Activated CD8-positive, alpha-beta T cell treated with anti-CD3 and anti-CD28 coated beads for 36 hours (primary cell): Measurements from ENCODE around the gene TMEM74B. TPM values are rescaled to one million over a fixed set of nuclear protein-coding genes. Genes with fewer than 3 reads are reported as not detected.
A peak's percentile ranks its signal among the peaks of the same experiment; 100 is the strongest.

Source experiments
- ATAC-seq: fragments of 200-7000 bp; cut with Tn5 transposase; one replicate; pipeline ENCODE4 v1.10.0; 2021; ENCODE audit warnings: mild to moderate bottlenecking, moderate library complexity
- CTCF ChIA-PET: fragments of 350-600 bp; sonication (Branson Sonifier 250); formaldehyde crosslinking; loops from one replicate; lab custom pipeline; 2021; ENCODE audit warnings: antibody characterized with exemption; lab: Charles Lee
- POLR2A ChIA-PET: fragments of 350-600 bp; sonication (Branson Sonifier 250); formaldehyde crosslinking; loops from one replicate; lab custom pipeline; 2021; ENCODE audit warnings: antibody characterized with exemption; lab: Charles Lee
- DNase-seq: peaks from one replicate; pipeline ENCODE4 v3.0.0-alpha.2; 2020
- H3K27ac Mint-ChIP-seq: one replicate; pipeline ENCODE4 v1.8.0; 2021; ENCODE audit warnings: mild to moderate bottlenecking, mixed read lengths
- H3K27me3 Mint-ChIP-seq: one replicate; pipeline ENCODE4 v1.8.0; 2021; ENCODE audit warnings: mixed read lengths
- H3K36me3 Mint-ChIP-seq: one replicate; pipeline ENCODE4 v1.8.0; 2021; ENCODE audit warnings: low read depth, mixed read lengths
- H3K4me1 Mint-ChIP-seq: one replicate; pipeline ENCODE4 v1.8.0; 2021; ENCODE audit warnings: low read depth, mixed read lengths
- H3K4me3 Mint-ChIP-seq: one replicate; pipeline ENCODE4 v1.8.0; 2021; ENCODE audit warnings: mild to moderate bottlenecking, moderate library complexity, mixed read lengths
- H3K9me3 Mint-ChIP-seq: one replicate; pipeline ENCODE4 v1.8.0; 2021; ENCODE audit warnings: mixed read lengths
- intact Hi-C: fragments of 100-400 bp; cut with micrococcal nuclease; formaldehyde crosslinking; loops from one replicate; pipeline ENCODE4 v1.10.0; 2022
- total RNA-seq, 2 experiments: library from RNA; stranded (reverse); gene quantifications; one replicate each; pipeline ENCODE4 v1.2.3, GENCODE V29; 2021
- TF ChIP-seq, protein P1 (sequence below): fragments of 200-600 bp; IDR thresholded peaks from one replicate; pipeline ENCODE4 v1.8.0; 2022; ENCODE audit warnings: antibody characterized with exemption, mild to moderate bottlenecking

TMEM74B gene
- total RNA-seq, 2 experiments from 2014 or later = 1.8 to 2.2 TPM

DNA sequence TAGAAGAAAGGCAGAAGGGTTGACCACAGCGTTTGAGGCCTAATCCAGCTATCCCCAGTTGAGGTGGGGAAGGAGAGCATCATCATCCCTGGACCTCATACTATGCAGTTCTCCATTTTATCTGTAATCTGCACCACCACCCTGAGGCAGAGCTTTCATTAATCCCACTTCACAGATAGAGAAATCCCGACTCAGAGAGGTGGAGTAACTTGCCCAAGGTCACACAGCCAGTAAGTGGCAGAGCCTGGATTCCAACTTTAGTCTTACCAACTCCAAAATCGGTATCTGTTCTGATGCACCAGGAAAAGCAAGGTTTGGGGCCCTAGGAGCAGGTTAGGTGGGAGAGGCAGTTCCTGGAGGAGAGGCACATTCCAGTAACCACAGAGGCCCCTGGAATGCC is 6.7 kb downstream of the TMEM74B start:
- H3K27me3 Mint-ChIP-seq = peaks cover 3% of the 10 kb centered on the region
- H3K9me3 Mint-ChIP-seq = no peaks in the 10 kb centered on the region
- TF ChIP-seq, protein P1, sequence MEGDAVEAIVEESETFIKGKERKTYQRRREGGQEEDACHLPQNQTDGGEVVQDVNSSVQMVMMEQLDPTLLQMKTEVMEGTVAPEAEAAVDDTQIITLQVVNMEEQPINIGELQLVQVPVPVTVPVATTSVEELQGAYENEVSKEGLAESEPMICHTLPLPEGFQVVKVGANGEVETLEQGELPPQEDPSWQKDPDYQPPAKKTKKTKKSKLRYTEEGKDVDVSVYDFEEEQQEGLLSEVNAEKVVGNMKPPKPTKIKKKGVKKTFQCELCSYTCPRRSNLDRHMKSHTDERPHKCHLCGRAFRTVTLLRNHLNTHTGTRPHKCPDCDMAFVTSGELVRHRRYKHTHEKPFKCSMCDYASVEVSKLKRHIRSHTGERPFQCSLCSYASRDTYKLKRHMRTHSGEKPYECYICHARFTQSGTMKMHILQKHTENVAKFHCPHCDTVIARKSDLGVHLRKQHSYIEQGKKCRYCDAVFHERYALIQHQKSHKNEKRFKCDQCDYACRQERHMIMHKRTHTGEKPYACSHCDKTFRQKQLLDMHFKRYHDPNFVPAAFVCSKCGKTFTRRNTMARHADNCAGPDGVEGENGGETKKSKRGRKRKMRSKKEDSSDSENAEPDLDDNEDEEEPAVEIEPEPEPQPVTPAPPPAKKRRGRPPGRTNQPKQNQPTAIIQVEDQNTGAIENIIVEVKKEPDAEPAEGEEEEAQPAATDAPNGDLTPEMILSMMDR = no peak
- POLR2A ChIA-PET = no interaction called here
- no peak overlapping the region for H3K4me3 Mint-ChIP-seq
- ATAC-seq (no peak), DNase-seq (no peak)
- H3K4me1 Mint-ChIP-seq = no peaks in the 10 kb centered on the region
- no peak overlapping the region for H3K27ac Mint-ChIP-seq
- intact Hi-C loops = no loop called here
- CTCF ChIA-PET = interaction anchor here (1.5 kb wide), 1 partner anchor 35 kb away, joined by 4 read pairs; no protein-coding TSS in a partner anchor
- H3K36me3 Mint-ChIP-seq = peaks cover 7% of the 10 kb centered on the region

DNA sequence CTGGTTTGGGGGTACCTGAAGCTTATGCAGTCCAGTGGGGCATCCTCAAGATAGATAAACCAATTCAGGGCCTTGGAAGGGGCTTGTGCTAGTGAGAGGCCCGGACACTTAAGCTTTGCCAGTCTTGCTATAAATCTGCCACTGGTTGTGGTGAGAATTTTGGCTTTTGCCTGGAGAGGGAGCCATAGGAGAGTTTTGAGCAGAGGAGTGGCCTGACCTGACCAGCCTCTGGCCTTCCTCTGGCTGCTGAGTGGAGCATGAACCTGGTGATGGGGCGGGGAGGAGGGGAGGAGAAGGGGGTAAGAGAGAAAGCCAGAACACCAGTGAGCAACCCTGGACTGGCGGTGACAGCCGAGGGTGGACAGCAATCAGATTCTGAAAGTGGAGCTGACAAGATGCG is 7.1 kb downstream of the TMEM74B start:
- intact Hi-C loops = no loop called here
- no peak overlapping the region for H3K27ac Mint-ChIP-seq

DNA sequence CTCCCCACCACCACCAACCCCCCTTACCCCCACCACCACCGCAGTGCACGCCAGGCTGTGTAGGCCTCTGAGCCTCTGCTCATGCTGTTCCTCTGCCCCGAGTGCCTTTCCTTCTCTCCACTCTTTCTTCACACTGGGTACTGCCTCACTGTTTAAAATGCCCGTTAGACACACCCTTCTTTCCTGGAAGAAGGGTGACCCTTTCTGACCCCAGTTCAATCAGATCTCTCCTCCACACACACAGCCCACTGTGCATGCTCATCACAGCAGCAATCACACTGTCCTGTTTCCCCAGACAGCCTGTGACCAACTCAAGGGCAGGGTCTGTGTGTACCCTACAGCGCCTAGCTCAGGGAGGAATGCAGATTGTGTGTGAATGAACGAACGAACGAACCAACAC is 10.0 kb downstream of the TMEM74B start:
- H3K27me3 Mint-ChIP-seq = no peaks in the 10 kb centered on the region
- peaks cover 15% of the 10 kb centered on the region for H3K36me3 Mint-ChIP-seq
- no peaks in the 10 kb centered on the region for H3K4me1 Mint-ChIP-seq
- DNase-seq (no peak), ATAC-seq (no peak)
- TF ChIP-seq, protein P1 = no peak
- POLR2A ChIA-PET = no interaction called here
- H3K4me3 Mint-ChIP-seq = no peak overlapping the region
- intact Hi-C loops = no loop called here
- H3K27ac Mint-ChIP-seq = no peak overlapping the region
- CTCF ChIA-PET = no interaction called here
- H3K9me3 Mint-ChIP-seq = no peaks in the 10 kb centered on the region

More for the DNA sequence above, 7.1 kb downstream of the TMEM74B start:
- ATAC-seq = no peak
- ChIA-PET POLR2A (no interaction called here), CTCF (interaction anchor here (1.5 kb wide), 1 partner anchor 36 kb away, joined by 4 read pairs; no protein-coding TSS in a partner anchor)
- Mint-ChIP-seq H3K9me3 (no peaks in the 10 kb centered on the region), H3K4me3 (no peak overlapping the region), H3K36me3 (peaks cover 7% of the 10 kb centered on the region), H3K27me3 (no peaks in the 10 kb centered on the region), H3K4me1 (no peaks in the 10 kb centered on the region)
- TF ChIP-seq, protein P1 = no peak
- DNase-seq = no peak

DNA sequence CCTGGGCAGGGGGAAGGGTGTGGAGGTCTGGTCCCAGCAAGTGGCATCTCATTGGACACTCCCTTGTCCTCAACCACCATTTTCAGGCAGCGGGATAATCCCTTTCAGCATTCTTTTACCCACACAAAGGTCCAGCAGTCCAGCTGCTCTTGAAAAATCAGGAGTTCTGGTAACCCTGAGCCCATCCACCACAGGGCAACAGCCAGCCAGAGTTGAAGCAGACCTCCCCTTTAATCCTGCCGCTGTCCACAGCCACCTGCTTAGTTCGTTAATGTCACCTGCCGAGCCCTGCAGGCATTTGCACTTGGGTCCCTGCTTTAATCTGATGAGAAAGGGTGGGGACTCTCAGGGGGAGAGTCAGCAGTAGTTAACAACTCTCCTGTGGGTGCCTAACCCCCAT is 11.1 kb downstream of the TMEM74B start:
- Mint-ChIP-seq H3K27me3 (no peaks in the 10 kb centered on the region), H3K36me3 (peaks cover 22% of the 10 kb centered on the region), H3K9me3 (no peaks in the 10 kb centered on the region), H3K27ac (no peak overlapping the region), H3K4me1 (no peaks in the 10 kb centered on the region), H3K4me3 (no peak overlapping the region)
- ChIA-PET CTCF (no interaction called here), POLR2A (no interaction called here)
- intact Hi-C loops = no loop called here
- ATAC-seq (no peak), DNase-seq (no peak)
- TF ChIP-seq, protein P1 = no peak

DNA sequence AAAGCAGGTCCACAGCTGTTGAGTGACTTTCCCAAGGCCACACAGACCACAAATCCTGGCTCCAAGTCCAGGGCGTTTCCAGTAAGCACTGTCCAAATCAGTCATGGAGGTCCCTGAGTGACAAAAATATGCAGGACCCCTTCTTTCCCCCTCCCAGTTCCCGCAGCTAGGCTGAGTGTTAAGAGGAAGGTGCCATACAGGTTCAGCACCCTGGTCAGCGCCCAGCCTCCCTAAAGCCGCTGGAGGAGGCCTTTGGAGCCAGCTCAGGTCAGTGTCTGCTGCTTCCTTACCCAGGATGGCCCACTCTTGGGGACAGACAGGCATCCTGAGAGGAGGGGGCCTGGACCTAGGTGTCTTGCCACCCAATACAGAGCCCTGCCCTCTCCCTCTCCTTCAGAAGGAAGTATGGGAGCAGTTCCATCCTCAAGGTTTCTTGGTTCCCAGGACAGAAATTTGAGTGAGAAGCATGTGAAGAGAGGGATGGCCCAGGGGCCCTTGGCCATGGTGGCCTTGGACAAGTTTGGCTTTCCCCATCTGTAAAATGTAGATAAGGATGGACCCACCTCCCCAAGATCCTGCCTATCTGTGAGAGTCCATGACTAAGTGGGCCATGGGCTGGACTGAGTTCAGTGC is 13.2 kb downstream of the TMEM74B start:
- peaks cover 36% of the 10 kb centered on the region for H3K36me3 Mint-ChIP-seq
- no peak overlapping the region for H3K27ac Mint-ChIP-seq
- POLR2A ChIA-PET = no interaction called here
- no peaks in the 10 kb centered on the region for H3K9me3 Mint-ChIP-seq
- intact Hi-C loops = no loop called here
- CTCF ChIA-PET = no interaction called here
- H3K27me3 Mint-ChIP-seq = no peaks in the 10 kb centered on the region
- DNase-seq (peak; percentile 21), ATAC-seq (no peak)
- no peak overlapping the region for H3K4me3 Mint-ChIP-seq
- TF ChIP-seq, protein P1 = no peak
- no peaks in the 10 kb centered on the region for H3K4me1 Mint-ChIP-seq
